ENCODE measurements around the gene SNAPC1. TPM values are rescaled to one million over a fixed set of nuclear protein-coding genes. Genes with fewer than 3 reads are reported as not detected.

The SNAPC1 gene
- total and polyA plus RNA-seq, 9 of the 15 experiments (the other 6 are each of a cell fraction or from before 2014, with no cell fraction given) = 3.7 to 9.0 (median 7.9) TPM

- CTCF ChIA-PET (ENCODE audit: low intra/inter-chr PET ratio) = no interaction called here
- POLR2A ChIA-PET = no interaction called here
- no peak overlapping the region for H2AFZ ChIP-seq (ENCODE audit: low read depth, low read length)
- no peak for DNase-seq (ENCODE audit: extremely low read depth in 1 of 4, low spot score in 3 of 4)
- no peaks in the 10 kb centered on the region for H3K36me3 ChIP-seq (ENCODE audit: control insufficient read depth, insufficient read depth, low read length)
- no peak overlapping the region for H3K4me3 ChIP-seq
- H3K79me2 ChIP-seq (ENCODE audit: control insufficient read depth, insufficient read depth, low read length) = no peaks in the 10 kb centered on the region
- no peak for TF ChIP-seq TAF7 (tag; IDR thresholded peaks at IDR 0.05)
- TF ChIP-seq MLX (CRISPR knock-in tag; conservative IDR thresholded peaks at IDR 0.05) = no peak
- TF ChIP-seq TAF15 (IDR thresholded peaks at IDR 0.05; ENCODE audit: low read depth, low read length) = no peak
- no peak for TF ChIP-seq ZNF518B (CRISPR knock-in tag; IDR thresholded peaks at IDR 0.05)
- TF ChIP-seq MTA2 (IDR thresholded peaks at IDR 0.05; ENCODE audit: low read depth) = no peak
- TF ChIP-seq ZNF146 (CRISPR knock-in tag; IDR thresholded peaks at IDR 0.05; ENCODE audit: unreplicated experiment) = no peak
- no peak for TF ChIP-seq ZBTB11 (CRISPR knock-in tag; IDR thresholded peaks at IDR 0.05)
- no peaks in the 10 kb centered on the region for H4K20me1 ChIP-seq (replicated peaks; ENCODE audit: control insufficient read depth, insufficient read depth, low read length)
- no peaks in the 10 kb centered on the region for H3K4me1 ChIP-seq (replicated peaks in 1 of 2; ENCODE audit: control insufficient read depth in 2 of 2, insufficient read depth in 2 of 2, low read length in 2 of 2)
- no peaks in the 10 kb centered on the region for H3K9me3 ChIP-seq (replicated peaks; ENCODE audit: control insufficient read depth, insufficient read depth, low read depth, low read length)
- no peaks in the 10 kb centered on the region for H3K27me3 ChIP-seq (ENCODE audit: control insufficient read depth in 2 of 2, insufficient read depth in 2 of 2, low read length in 2 of 2)
- no peaks in the 10 kb centered on the region for H3K9me1 ChIP-seq (ENCODE audit: control insufficient read depth, insufficient read depth, low read length)
- in situ Hi-C loops (cut with MboI) (loop anchor here (5.0 kb wide), 1 partner anchor 382 kb away; no protein-coding TSS in a partner anchor), intact Hi-C loops (cut with micrococcal nuclease) (loop anchor here (10.0 kb wide), 1 partner anchor 545 kb away; no protein-coding TSS in a partner anchor)
- H3K4me2 ChIP-seq (ENCODE audit: insufficient read depth, low read length) = no peak overlapping the region
- H3K27ac ChIP-seq (ENCODE audit: extremely low read depth, low read depth, low read length) = no peak overlapping the region
- no peak overlapping the region for H3K9ac ChIP-seq (ENCODE audit: insufficient read depth in 1 of 2, low read depth in 2 of 2, low read length in 2 of 2)
- ATAC-seq = no peak
- BruUV-seq (replicated peaks) = no TSS peak
- no peak for FAIRE-seq
- 0% methylated on average over 4 of the region's 4 CpGs for WGBS (ENCODE audit: insufficient coverage, low coverage, missing lambda C conversion rate)
Measured at GRCh38 chr14:61839507-61839906, 77.3 kb downstream of the SNAPC1 start.

All from K562 (cell line).